Endothelial cell of umbilical vein (primary cell): ENCODE data around the gene IL12B. TPM values are rescaled to one million over a fixed set of nuclear protein-coding genes. Genes with fewer than 3 reads are reported as not detected.

Experiments
- BruUV-seq: library from RNA; stranded (reverse); fragments of 400-500 nt; replicated peaks from 2 replicates; lab custom pipeline; 2021; lab: Mats Ljungman, UMichigan
- CTCF ChIA-PET: fragments of 300-600, 350-600 bp; sonication (Branson Sonifier 250); formaldehyde crosslinking; loops from one replicate; lab custom pipeline; 2021; ENCODE audit warnings: antibody characterized with exemption, inconsistent platforms; lab: Charles Lee
- POLR2A ChIA-PET: fragments of 300-600, 350-600 bp; sonication (Branson Sonifier 250); formaldehyde crosslinking; loops from one replicate; lab custom pipeline; 2021; ENCODE audit warnings: antibody characterized with exemption, inconsistent platforms; lab: Charles Lee
- DNase-seq: peaks from one replicate; pipeline ENCODE4 v3.0.0-alpha.2; 2011; ENCODE audit warnings: low read depth, low spot score
- FAIRE-seq: peaks from 2 replicates; lab custom pipeline; 2011; peaks lifted over from hg19 to GRCh38; lab: Jason Lieb, UNC
- H2AFZ ChIP-seq: 2 replicates; pipeline ENCODE4 v1.6.0; 2012; ENCODE audit warnings: low read depth, low read length, control low read depth, inconsistent platforms
- H3K27ac ChIP-seq: 2 replicates; pipeline ENCODE4 v1.5.1; 2011; ENCODE audit warnings: low read depth, mild to moderate bottlenecking, control low read depth, low read length, moderate library complexity; ENCODE audit not compliant: insufficient read depth
- H3K27me3 ChIP-seq, 2 experiments: 2 replicates each; pipeline versions ENCODE4 v1.6.0 to v1.6.1; 2011; ENCODE audit warnings: low read length in 2 of 2, mixed read lengths in 1 of 2; ENCODE audit not compliant: control insufficient read depth in 2 of 2, insufficient read depth in 2 of 2
- H3K36me3 ChIP-seq, 2 experiments: 2 replicates in 1 of 2; 3 replicates in 1 of 2; pipeline ENCODE4 v1.5.1; 2011; ENCODE audit warnings: low read length in 2 of 2, mild to moderate bottlenecking in 1 of 2, moderate library complexity in 1 of 2; ENCODE audit not compliant: control insufficient read depth in 2 of 2, insufficient read depth in 2 of 2; ENCODE audit errors: extremely low read depth in 1 of 2
- H3K4me1 ChIP-seq: 3 replicates; pipeline ENCODE4 v1.5.1; 2011; ENCODE audit warnings: mild to moderate bottlenecking, low read length; ENCODE audit not compliant: control insufficient read depth, insufficient read depth; ENCODE audit errors: extremely low read depth
- H3K4me2 ChIP-seq: 2 replicates; pipeline ENCODE4 v1.6.1; 2011; ENCODE audit warnings: low read length, control low read depth, mixed read lengths; ENCODE audit not compliant: insufficient read depth
- H3K4me3 ChIP-seq, 3 experiments: fragments of 200-600 bp in 1 of 3; sonication (generic), shearing (Covaris generic) in 1 of 3; replicated peaks in 1 of 3; 2 replicates each; pipeline ENCODE4 v1.5.1; 2011 to 2016; ENCODE audit warnings: control low read depth in 3 of 3, low read length in 3 of 3, mild to moderate bottlenecking in 2 of 3, inconsistent platforms in 1 of 3, low read depth in 1 of 3, moderate library complexity in 1 of 3; ENCODE audit not compliant: insufficient read depth in 1 of 3
- H3K79me2 ChIP-seq: 2 replicates; pipeline ENCODE4 v1.6.0; 2012; ENCODE audit warnings: low read length, inconsistent platforms; ENCODE audit not compliant: control insufficient read depth, insufficient read depth
- H3K9ac ChIP-seq: replicated peaks from 2 replicates; pipeline ENCODE3; 2011; ENCODE audit warnings: low read length, control low read depth; ENCODE audit not compliant: insufficient read depth; ENCODE audit errors: extremely low read depth
- H3K9me1 ChIP-seq: replicated peaks from 3 replicates; pipeline ENCODE4 v1.6.0; 2011; ENCODE audit warnings: mild to moderate bottlenecking, low read length; ENCODE audit not compliant: control insufficient read depth, insufficient read depth; ENCODE audit errors: extremely low read depth
- H3K9me3 ChIP-seq: replicated peaks from 2 replicates; pipeline ENCODE4 v1.5.1; 2012; ENCODE audit warnings: low read length, inconsistent platforms; ENCODE audit not compliant: control insufficient read depth, insufficient read depth
- H4K20me1 ChIP-seq: replicated peaks from 2 replicates; pipeline ENCODE3; 2011; ENCODE audit warnings: mild to moderate bottlenecking, low read length; ENCODE audit not compliant: control insufficient read depth, insufficient read depth; ENCODE audit errors: extremely low read depth
- CTCF ChIP-seq, 2 donors: IDR thresholded peaks; 1 replicate in 1 of 2; 2 replicates in 1 of 2; pipeline ENCODE4 v1.5.1; 2011; ENCODE audit warnings: low read length in 2 of 2, mild to moderate bottlenecking in 2 of 2, moderate library complexity in 2 of 2, control low read depth in 1 of 2, inconsistent platforms in 1 of 2, low read depth in 1 of 2; ENCODE audit not compliant: insufficient read depth in 1 of 2; ENCODE audit errors: extremely low read depth in 1 of 2
- EZH2 ChIP-seq: IDR thresholded peaks from 2 replicates; pipeline ENCODE4 v1.6.1; 2012; ENCODE audit warnings: borderline replicate concordance, low read depth, mild to moderate bottlenecking, moderate library complexity, low read length, inconsistent platforms; ENCODE audit not compliant: severe bottlenecking
- FOS ChIP-seq: IDR thresholded peaks from 2 replicates; pipeline ENCODE4 v1.6.1; 2011; ENCODE audit warnings: mild to moderate bottlenecking, low read length, moderate library complexity, borderline replicate concordance; ENCODE audit not compliant: insufficient read depth
- GATA2 ChIP-seq: IDR thresholded peaks from 2 replicates; pipeline ENCODE4 v1.7.0; 2011; ENCODE audit warnings: low read depth, mild to moderate bottlenecking, moderate library complexity, mixed read lengths, low read length; ENCODE audit not compliant: insufficient read length, insufficient read depth
- JUN ChIP-seq: IDR thresholded peaks from 2 replicates; pipeline ENCODE4 v1.6.1; 2011; ENCODE audit warnings: borderline replicate concordance, low read depth; ENCODE audit not compliant: insufficient read length, insufficient read depth
- MAX ChIP-seq: IDR thresholded peaks from 2 replicates; pipeline ENCODE4 v1.6.1; 2011; ENCODE audit not compliant: insufficient read depth, insufficient read length
- MYC ChIP-seq: IDR thresholded peaks from one replicate; pipeline ENCODE4 v1.6.1; 2011; ENCODE audit warnings: mild to moderate bottlenecking, low read depth, low read length
- POLR2A ChIP-seq: IDR thresholded peaks from 2 replicates; pipeline ENCODE4 v1.6.1; 2012; ENCODE audit warnings: low read depth, mild to moderate bottlenecking, control low read depth, low read length
- POLR2AphosphoS5 ChIP-seq: IDR thresholded peaks from 2 replicates; pipeline ENCODE4 v1.6.1; 2012; ENCODE audit warnings: low read depth, mild to moderate bottlenecking, control low read depth, low read length, moderate library complexity; ENCODE audit not compliant: insufficient read depth
- dilution Hi-C: fragments of 300-500 bp; cut with MboI; formaldehyde crosslinking; loops from one replicate; pipeline ENCODE4 v1.15.0; 2019; ENCODE audit warnings: low sequenced_read_pairs; ENCODE audit not compliant: extremely low pct_ligation_motif_present
- intact Hi-C: fragments of 100-400 bp; cut with micrococcal nuclease; formaldehyde crosslinking; loops from one replicate; pipeline ENCODE4 v1.10.0; 2022
- polyA plus RNA-seq, 4 experiments: library from polyadenylated mRNA; depleted of rRNA in 3 of 4; stranded (reverse) in 3 of 4; unstranded in 1 of 4; fragments of >200 nt; gene quantifications; 2 replicates each; pipeline versions ENCODE4 v1.2.1 to v1.2.3, GENCODE V29; 2011 to 2012; ENCODE audit warnings: missing spikeins in 1 of 4
- total RNA-seq: library from RNA; stranded (reverse); gene quantifications from 2 replicates; pipeline ENCODE4 v1.2.3, GENCODE V29; 2021

IL12B gene
- total and polyA plus RNA-seq, 2 donors (not counting 3 experiments of a cell fraction or from before 2014, with no cell fraction given) = not detected

- Histone ChIP-seq H3K9ac (no peak overlapping the region), H3K4me3 (no peak overlapping the region), H4K20me1 (no peaks in the 10 kb centered on the region), H3K27me3 (no peaks in the 10 kb centered on the region), H2AFZ (no peak overlapping the region), H3K79me2 (no peaks in the 10 kb centered on the region), H3K4me1 (no peaks in the 10 kb centered on the region), H3K4me2 (no peak overlapping the region), H3K9me3 (no peaks in the 10 kb centered on the region), H3K27ac (no peak overlapping the region), H3K9me1 (no peaks in the 10 kb centered on the region), H3K36me3 (no peaks in the 10 kb centered on the region)
- dilution Hi-C loops (no loop called here), intact Hi-C loops (no loop called here)
- POLR2A ChIA-PET = no interaction called here
- TF ChIP-seq EZH2 (no peak), POLR2A (no peak), MAX (no peak), CTCF (IDR thresholded peaks at IDR 0.05; ENCODE audit: extremely low read depth in 1 of 2, insufficient read depth in 1 of 2, low read depth in 1 of 2, low read length in 2 of 2) (no peak), MYC (no peak), GATA2 (no peak), POLR2AphosphoS5 (no peak), FOS (no peak), JUN (no peak)
- DNase-seq (no peak), FAIRE-seq (no peak)
- no TSS peak for BruUV-seq
- CTCF ChIA-PET = no interaction called here
These were observed 12.6 kb upstream of the IL12B start for GRCh38 chr5:159342840-159343239.
